Lower lobe of right lung (tissue), 2 donors: ENCODE measurements around the gene ITGB8. TPM values are rescaled to one million over a fixed set of nuclear protein-coding genes. Genes with fewer than 3 reads are reported as not detected.

Experiments
- ATAC-seq, 2 donors: fragments of 200-7000 bp; cut with Tn5 transposase; one replicate each; pipeline ENCODE4 v1.9.1; 2020 to 2022; ENCODE audit warnings: mild to moderate bottlenecking in 2 of 2, moderate library complexity in 2 of 2
- DNase-seq: peaks from one replicate; pipeline ENCODE4 v3.0.0-alpha.2; 2020
- H3K27ac ChIP-seq: fragments of 200-600 bp; one replicate; pipeline ENCODE4 v1.8.0; 2022
- H3K27me3 ChIP-seq: fragments of 200-600 bp; one replicate; pipeline ENCODE4 v1.8.0; 2022; ENCODE audit warnings: low read depth
- H3K36me3 ChIP-seq: fragments of 200-600 bp; one replicate; pipeline ENCODE4 v1.8.0; 2022; ENCODE audit warnings: mild to moderate bottlenecking
- H3K4me1 ChIP-seq: fragments of 200-600 bp; one replicate; pipeline ENCODE4 v1.8.0; 2022
- H3K4me3 ChIP-seq: fragments of 200-600 bp; one replicate; pipeline ENCODE4 v1.8.0; 2022; ENCODE audit warnings: mild to moderate bottlenecking
- H3K9me3 ChIP-seq: fragments of 200-600 bp; one replicate; pipeline ENCODE4 v1.8.0; 2022
- CTCF ChIP-seq: fragments of 200-600 bp; IDR thresholded peaks from one replicate; pipeline ENCODE4 v1.8.0; 2022; ENCODE audit warnings: antibody characterized with exemption, mild to moderate bottlenecking
- intact Hi-C: fragments of 100-400 bp; cut with DNase I; formaldehyde crosslinking; loops from one replicate; pipeline ENCODE4 v1.11.0; 2022
- total RNA-seq: library from RNA; stranded (reverse); fragmentation: NEBNext Ultra II Directional; extraction: Animal tissue kit (Norgen Biotek cat#: 25700); gene quantifications from one replicate; pipeline ENCODE4 v1.2.1, GENCODE V29; 2021
- donor health status: DM: no; HTN: yes; CAD: no; lungs with severe emphysema.

ITGB8 gene
- total RNA-seq, 1 donor from 2014 or later, result 8.0 TPM

GRCh38 chr7:20424500-20424899 is 93.8 kb downstream of the ITGB8 start:
- no peak for DNase-seq
- H3K36me3 ChIP-seq, result no peaks in the 10 kb centered on the region
- TF ChIP-seq CTCF, result no peak

DNA sequence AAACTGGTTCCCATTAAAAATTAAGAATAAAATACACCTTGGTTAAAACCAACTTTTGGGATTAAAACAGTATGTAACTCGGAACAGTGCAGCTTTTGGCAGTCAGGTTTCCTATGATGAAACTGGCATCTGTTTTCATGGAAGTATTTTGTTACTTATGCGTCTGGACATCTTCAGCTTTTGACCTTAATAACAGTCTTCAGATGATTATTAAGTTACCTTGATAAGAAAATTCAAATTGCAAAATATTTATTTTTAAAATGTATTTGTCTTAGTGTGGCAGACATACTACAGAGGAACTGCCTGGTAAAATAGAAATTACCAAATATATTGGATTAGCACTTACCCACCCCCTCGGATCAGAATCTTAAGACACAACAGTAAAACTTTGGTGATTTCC is 100.0 kb downstream of the ITGB8 start:
- H3K36me3 ChIP-seq, result no peaks in the 10 kb centered on the region
- H3K27me3 ChIP-seq, result no peaks in the 10 kb centered on the region
- intact Hi-C loops, result no loop called here
- no peaks in the 10 kb centered on the region for H3K9me3 ChIP-seq
- H3K4me3 ChIP-seq, result no peak overlapping the region
- H3K4me1 ChIP-seq, result no peaks in the 10 kb centered on the region
- no peak overlapping the region for H3K27ac ChIP-seq
- DNase-seq (no peak), ATAC-seq (no peak)
- no peak for TF ChIP-seq CTCF

More at GRCh38 chr7:20424500-20424899, 93.8 kb downstream of the ITGB8 start:
- H3K27ac ChIP-seq, result no peak overlapping the region
- intact Hi-C loops, result no loop called here
- no peaks in the 10 kb centered on the region for H3K9me3 ChIP-seq
- ATAC-seq, result no peak
- no peaks in the 10 kb centered on the region for H3K4me1 ChIP-seq
- no peaks in the 10 kb centered on the region for H3K27me3 ChIP-seq
- no peak overlapping the region for H3K4me3 ChIP-seq

DNA sequence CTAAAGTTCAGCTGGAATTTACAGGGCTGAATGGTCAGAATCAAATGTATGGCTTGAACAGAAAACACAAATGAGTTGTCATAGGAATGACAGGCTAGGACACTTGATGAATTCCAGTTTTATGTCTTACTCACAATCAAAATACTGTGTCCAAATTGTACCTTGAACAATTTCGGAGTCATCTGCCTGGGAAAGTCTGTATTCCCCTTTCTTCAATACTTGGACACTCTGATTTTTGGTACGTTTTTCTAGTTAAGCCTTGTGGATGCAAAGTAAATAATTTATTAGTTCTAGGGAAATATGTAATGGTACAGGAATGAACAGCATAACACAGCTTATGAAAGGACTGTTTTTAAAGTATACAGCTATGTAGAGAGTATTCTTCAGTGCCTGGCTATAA is 100.4 kb downstream of the ITGB8 start:
- intact Hi-C loops, result no loop called here
- ATAC-seq (no peak), DNase-seq (no peak)
- no peak for TF ChIP-seq CTCF
- no peak overlapping the region for H3K27ac ChIP-seq
- no peaks in the 10 kb centered on the region for H3K27me3 ChIP-seq
- H3K36me3 ChIP-seq, result no peaks in the 10 kb centered on the region
- H3K4me3 ChIP-seq, result no peak overlapping the region
- H3K4me1 ChIP-seq, result no peaks in the 10 kb centered on the region
- no peaks in the 10 kb centered on the region for H3K9me3 ChIP-seq

DNA sequence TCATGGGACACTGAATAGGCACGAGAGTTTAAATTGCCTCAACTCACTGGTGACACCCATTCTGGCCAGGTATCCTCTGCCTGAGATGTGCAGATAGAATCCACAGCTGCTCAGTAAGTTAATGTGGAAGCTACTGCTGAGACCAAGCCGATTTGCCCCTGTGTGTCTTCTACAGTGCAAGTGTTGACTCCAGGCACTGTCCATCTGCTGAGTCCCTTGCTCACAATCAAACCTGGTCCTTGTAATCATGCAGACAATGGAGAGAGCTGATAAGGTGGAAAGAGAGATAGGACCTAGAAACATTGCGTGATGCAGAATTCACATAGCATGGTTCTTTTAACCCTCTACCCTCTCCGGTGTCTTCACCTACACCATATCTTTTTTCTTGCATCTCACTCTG is 101.4 kb downstream of the ITGB8 start:
- DNase-seq (no peak), ATAC-seq (no peak)
- H3K4me3 ChIP-seq, result no peak overlapping the region

DNA sequence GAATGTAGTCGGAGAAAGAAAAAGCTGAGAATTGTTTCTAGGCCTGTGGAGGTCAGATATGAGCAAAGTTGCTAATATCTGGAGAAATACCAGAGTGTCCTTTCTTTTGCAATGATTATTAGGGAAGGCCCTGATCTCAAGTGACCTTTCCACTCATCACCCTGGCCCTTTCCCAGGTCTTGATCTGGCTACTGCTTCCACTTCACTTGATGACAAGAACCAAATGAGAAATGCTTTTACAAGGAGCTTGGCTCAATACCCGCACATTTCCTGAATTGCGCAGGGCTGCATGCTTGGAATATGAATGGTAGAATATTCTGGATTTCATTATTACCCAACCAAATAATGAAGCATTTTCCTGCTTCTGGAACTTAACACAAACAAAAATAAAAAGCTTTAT is 104.6 kb downstream of the ITGB8 start:
- DNase-seq (no peak), ATAC-seq (peak; percentile 46 to 50)
- no peaks in the 10 kb centered on the region for H3K27me3 ChIP-seq
- intact Hi-C loops, result no loop called here
- TF ChIP-seq CTCF, result no peak
- no peaks in the 10 kb centered on the region for H3K36me3 ChIP-seq
- H3K4me3 ChIP-seq, result no peak overlapping the region
- no peaks in the 10 kb centered on the region for H3K9me3 ChIP-seq
- H3K27ac ChIP-seq, result no peak overlapping the region
- no peaks in the 10 kb centered on the region for H3K4me1 ChIP-seq

More for the DNA sequence above, 101.4 kb downstream of the ITGB8 start:
- Histone ChIP-seq H3K9me3 (no peaks in the 10 kb centered on the region), H3K27ac (no peak overlapping the region), H3K27me3 (no peaks in the 10 kb centered on the region), H3K36me3 (no peaks in the 10 kb centered on the region), H3K4me1 (no peaks in the 10 kb centered on the region)
- no peak for TF ChIP-seq CTCF
- intact Hi-C loops, result no loop called here

DNA sequence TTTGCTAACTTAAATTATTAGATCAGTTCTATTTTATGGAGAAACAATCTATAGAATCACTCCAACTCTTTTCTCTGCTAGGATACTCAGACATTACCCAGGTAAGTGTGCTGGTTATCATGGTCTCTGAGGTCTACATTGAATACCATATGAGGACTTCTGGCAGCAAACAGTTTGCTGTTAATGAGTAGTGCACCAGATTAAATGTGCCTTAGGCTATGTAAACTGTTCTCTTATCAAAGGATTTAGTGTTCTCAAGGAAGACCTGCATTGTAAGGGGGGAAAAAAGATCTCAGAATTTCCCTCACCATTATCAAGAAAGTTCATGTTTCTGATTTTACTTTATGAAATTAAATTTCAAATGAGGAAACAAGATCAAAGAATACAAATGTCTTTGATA is 107.5 kb downstream of the ITGB8 start:
- Histone ChIP-seq H3K9me3 (no peaks in the 10 kb centered on the region), H3K36me3 (no peaks in the 10 kb centered on the region), H3K27ac (no peak overlapping the region), H3K4me1 (no peaks in the 10 kb centered on the region), H3K4me3 (no peak overlapping the region), H3K27me3 (no peaks in the 10 kb centered on the region)
- DNase-seq (no peak), ATAC-seq (no peak)
- TF ChIP-seq CTCF, result no peak
- intact Hi-C loops, result no loop called here
